Measurements from ENCODE around the gene ZNF761.
"Not testable (repeated sequence)": the region's sequence is repeated elsewhere in the genome, so short reads cannot be mapped to it uniquely, and the experiment has no call there.

ZNF761 gene

GRCh38 chr19:53431399-53432087 is at the start of gene ZNF761:
ZNF761 (plus strand) TSS chr19:53431984; CDS start chr19:53447269, 15,285 bp downstream.
- peak; percentile 95 for DNase-seq

DNA sequence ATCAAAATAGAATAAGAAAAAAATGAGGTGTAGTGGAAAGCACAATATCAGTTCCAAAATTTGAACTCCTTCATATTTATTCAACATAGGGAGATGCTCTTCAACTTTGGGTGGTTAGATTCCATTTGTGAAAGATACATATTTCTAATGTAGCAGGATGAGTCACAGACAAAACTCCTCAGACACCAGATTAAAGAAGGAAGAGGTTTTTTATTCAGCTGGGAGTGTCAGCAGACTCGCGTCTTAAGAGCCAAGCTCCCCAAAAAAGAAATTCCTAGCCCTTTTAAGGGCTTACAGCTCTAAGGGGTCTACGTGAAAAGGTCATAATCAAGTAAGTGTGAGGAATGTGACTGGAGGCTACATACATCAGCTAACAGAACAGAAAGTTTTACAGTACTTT is 43.6 kb upstream of the ZNF761 start:
- no peak for DNase-seq

GRCh38 chr19:53388904-53389303 is 42.9 kb upstream of the ZNF761 start:
- no peak for DNase-seq

GRCh38 chr19:53389571-53389970 is 42.2 kb upstream of the ZNF761 start:
- DNase-seq, result no peak

DNA sequence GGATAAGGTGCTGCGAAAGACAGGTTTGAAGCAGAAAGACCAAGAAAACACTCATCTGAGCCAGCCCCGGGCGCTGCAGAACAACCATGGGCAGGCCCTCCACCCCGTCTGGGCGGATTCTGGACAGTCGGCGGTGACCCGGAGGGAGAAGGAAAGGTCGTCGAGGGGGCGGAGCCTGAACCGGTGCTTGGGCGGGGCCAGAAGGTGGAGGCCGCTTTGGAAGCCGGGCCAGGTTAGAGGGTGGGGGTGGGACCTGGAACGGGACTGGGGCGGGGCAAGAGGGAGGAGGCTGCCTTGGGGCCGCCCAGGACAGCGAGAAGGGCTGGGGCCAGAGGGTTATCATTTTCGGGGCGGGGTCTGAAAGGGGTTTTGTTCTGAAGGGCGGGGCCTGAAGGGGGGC is 41.8 kb upstream of the ZNF761 start:
- DNase-seq, result no peak

DNA sequence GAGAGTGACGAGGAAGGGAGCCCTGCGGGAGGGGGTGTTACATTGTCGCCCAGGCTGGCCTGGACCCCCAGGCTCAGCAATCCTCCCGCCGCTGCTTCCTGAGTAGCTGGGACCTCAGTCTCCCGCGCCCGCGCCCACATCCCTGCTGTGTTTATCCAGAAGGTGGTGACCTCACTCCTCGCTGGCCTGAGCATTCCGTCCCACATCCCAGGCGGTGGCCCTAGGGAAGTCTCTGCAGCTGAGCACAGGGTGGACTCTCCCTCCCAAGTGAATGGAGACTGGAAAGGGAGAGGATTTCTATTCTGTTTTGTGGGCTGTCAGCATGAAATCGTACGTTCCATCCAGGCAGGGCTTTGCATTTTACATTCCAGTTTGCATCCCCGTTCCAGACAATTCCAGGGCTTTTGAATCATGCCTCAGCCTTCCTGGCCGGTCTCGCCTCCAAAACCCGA is 37.2 kb upstream of the ZNF761 start:
- DNase-seq, result no peak

DNA sequence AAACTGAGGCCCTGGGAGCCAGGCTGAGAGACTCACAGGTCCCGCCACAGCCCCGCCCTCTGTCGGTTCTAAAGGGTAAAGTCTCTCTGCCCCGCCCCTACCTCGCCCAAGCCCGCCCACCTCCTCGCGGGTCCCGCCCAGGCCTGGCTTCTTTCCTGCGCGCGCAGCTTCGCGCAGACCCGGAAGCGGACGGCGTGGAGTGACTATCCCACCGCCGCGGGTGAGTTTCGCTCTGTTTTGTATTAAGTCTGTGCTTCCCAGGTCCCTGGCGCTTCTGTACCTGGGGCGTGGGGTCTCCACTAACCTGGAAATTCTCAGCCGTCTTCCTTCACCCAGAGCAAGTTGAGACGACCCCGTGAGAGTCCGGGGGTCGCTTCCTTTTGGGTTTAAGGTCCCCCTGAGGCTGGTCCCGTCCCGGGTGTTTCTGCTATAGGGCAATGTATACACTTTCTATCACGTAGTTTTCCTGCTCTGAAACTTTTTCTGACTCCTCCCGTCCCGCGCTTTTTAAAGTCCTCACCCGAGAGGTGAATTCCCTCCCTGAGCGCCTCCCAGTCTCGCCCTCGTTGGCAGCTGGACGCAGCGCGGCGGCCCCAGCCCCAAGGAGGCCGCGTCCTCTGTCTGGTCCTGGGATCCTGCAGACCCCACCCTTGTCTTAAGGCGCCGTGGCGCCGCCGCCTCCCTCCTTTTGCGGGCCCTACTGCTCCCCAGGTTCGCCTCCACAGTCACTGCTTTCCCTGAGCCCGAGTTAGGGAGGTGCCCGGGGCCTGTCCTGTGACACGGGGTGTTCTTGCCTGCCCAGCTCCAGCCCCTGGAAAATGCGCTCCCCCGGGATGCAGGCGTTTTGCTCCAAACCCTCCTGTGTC is 36.6 kb upstream of the ZNF761 start, which contains the start of gene ZNF765:
Gene ZNF765 (plus strand): TSS at position 176 of the 866 bp plus-strand sequence. CDS start 2,867 bp downstream, outside the sequence.
- DNase-seq, result peak; percentile 94

- not testable (repeated sequence) for DNase-seq
Observed at GRCh38 chr19:53395840-53396524, 35.8 kb upstream of the ZNF761 start.

DNA sequence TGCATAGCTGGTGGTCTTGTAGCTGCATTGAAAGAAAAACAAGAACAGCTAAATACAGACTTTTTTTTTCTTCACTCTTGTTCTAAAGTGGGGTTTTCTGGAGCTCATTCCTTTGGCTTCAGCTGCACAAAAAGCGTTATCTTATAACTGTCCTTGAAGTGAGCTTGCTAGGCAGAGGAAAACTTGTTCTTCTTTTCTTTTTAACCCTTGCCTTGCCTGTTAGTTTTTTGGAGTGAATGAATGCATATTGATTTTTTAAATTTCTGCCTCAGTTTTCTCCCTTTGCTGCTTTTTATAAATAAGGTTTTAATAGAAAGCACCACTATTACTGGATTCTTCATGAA is 35.3 kb upstream of the ZNF761 start:
- no peak for DNase-seq

GRCh38 chr19:53397918-53398317 is 33.9 kb upstream of the ZNF761 start:
- not testable (repeated sequence) for DNase-seq

DNA sequence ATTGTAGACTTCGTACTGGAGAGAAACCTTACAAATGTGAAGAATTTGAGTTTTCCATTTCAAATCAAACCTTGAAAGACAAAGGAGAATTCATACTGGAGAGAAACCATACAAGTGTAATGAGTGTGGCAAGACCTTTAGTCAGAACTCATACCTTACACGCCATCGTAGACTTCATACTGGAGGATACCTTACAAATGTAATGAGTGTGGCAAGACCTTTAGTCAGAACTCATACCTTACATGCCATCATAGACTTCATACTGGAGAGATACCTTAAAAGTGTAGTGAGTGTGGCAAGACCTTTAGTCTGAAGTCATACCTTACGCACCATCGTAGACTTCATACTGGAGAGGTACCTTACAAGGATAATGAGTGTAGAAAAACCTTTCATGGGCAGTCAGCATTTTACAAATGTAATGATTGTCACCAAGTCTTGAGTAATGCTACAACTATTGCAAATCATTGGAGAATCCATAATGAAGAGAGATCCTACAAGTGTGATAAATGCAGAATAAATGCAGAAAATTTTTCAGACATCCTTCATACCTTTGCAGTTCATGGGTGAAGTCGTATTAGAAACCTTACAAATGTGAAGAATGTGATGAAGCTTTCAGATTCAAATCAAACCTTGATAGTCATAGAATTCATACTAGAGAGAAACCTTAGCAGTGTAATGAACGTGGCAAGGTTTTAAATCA is 22.1 kb upstream of the ZNF761 start:
- DNase-seq, result no peak

GRCh38 chr19:53420520-53421315 is 11.1 kb upstream of the ZNF761 start:
- not testable (repeated sequence) for DNase-seq

DNA sequence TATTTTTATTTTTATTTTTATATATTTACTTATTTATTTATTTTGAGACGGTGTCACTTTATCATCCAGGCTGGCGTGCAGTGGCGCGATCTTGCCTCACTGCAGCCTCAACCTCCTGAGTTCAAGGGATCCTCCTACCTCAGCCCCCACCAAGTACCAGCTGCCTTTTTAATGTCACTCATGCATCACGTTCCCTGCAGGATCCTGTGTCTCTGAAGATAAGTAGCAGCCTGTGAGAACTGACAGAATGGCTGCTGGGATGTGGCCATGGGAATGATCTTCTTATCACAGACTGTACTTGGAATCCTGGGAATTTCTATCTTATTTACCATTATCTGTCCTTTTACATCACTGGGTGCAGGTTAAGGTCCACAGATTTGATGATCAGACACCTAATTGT is 9.2 kb upstream of the ZNF761 start:
- DNase-seq, result no peak

DNA sequence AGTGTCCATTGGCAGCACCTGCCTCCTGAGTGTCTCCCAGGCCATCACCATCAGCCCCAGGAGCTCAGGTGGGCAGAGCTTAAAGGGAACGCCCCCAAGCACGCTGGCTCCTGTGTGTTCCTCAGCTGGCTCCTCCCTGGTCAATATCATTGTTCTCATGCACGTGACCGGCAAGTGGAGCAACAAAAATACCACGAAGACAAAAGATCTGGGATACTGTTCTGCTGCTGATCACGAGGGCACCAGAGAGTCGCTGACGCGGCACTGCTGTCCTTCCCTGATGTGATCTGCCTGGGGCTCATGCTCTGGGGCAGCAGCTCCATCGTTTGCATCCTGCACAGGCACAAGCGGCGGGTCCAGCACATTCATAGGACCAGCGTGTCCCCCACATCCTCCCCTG is 8.7 kb upstream of the ZNF761 start:
- DNase-seq, result not testable (repeated sequence)

- not testable (repeated sequence) for DNase-seq
Observed at GRCh38 chr19:53423680-53424079, 8.1 kb upstream of the ZNF761 start.

DNA sequence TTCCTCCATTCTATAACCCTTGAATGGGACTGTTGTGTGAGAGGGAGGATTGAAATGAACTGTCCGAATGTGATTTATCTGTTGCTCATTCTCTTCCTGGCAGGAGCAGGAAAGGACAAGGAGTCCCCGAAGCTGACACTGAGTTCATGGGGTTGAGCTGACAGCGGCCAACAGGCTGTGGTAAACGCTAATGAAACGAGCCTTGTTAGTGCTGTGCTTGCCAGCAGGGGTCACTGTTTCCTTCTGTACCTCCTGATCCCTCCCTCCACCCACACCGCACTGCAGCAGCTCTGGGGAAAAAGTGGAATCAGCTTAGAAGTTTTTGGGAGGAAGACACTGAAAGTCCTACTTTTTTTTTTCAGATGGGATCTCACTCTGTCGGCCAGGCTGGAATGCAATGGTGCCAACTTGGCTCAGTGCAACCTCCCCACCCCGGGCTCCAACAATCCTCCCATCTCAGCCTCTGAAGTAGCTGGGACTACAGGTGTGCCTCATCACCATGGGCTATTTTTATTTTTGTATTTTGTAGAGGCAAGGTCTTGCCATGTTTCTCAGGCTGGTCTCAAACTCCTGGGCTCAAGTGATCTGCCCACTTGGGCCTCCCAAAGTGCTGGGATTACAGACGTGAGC is 6.7 kb upstream of the ZNF761 start:
- DNase-seq, result peak; percentile 55

GRCh38 chr19:53432088-53432661 is 391 bp downstream of the ZNF761 start:
- peak; percentile 1 for DNase-seq

GRCh38 chr19:53443809-53444208 is 12.0 kb downstream of the ZNF761 start:
- not testable (repeated sequence) for DNase-seq

DNA sequence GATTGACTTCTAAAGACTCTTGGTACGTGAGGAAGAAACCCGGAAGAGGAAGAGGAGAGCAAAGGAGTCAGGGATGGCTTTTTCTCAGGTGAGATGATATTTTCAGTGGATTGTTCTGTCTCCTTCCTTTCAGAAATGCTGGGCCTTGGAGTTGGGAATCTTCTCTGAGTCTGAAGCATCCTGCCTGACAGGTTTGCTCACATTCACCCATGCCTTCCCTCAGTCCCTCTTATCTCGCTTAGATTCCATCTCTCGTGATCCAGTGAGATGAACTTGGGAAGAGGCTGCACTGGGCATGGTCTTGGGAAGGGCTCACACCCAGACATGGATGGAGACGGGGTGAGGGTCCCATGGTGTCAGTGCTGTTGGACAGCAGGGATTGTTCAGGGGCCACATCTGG is 15.4 kb downstream of the ZNF761 start:
- DNase-seq, result not testable (repeated sequence)

DNA sequence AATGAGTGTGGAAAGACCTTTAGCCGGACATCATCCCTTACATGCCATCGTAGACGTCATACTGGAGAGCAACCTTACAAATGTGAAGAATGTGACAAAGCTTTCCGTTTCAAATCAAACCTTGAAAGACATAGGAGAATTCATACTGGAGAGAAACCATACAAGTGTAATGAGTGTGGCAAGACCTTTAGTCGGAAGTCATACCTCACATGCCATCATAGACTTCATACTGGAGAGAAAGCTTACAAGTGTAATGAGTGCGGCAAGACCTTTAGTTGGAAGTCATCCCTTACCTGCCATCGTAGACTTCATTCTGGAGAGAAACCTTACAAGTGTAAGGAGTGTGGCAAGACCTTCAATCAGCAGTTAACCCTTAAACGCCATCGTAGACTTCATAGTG is 24.0 kb downstream of the ZNF761 start:
- DNase-seq, result no peak

DNA sequence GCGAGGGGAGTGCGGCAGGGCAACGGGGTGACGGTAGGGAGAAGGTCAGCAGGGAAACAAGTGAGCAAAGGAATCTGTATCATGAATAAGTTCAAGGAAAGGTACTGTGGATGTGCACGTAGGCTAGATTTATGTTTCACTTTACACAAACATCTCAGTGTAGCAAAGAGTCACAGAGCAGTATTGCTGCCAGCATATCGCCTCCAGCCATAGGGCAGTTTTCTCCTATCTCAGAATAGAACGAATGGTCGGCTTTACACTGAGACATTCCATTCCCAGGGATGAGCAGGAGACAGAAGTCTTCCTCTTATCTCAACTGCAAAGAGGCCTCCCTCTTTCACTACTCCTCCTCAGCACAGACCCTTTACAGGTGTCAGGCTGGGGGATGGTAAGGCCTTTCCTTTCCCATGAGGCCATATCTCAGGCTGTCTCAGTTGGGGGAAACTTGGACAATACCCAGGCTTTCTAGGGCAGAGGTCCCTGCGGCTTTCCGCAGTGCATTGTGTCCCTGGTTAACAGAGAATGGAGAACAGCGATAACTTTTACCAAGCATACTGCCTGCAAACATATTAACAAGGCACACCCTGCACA is 28.4 kb downstream of the ZNF761 start:
- DNase-seq, result not testable (repeated sequence)
